Fibroblast of peridontal ligament (primary cell): ENCODE data around the gene TESMIN.

Experiments used
- DNase-seq: peaks from one replicate; pipeline ENCODE4 v3.0.0-alpha.2; 2010; ENCODE audit errors: extremely low read depth

The TESMIN gene

GRCh38 chr11:68711114-68711513, 40.2 kb downstream of the TESMIN start:
- DNase-seq = no peak

- DNase-seq = no peak
Measured at GRCh38 chr11:68710409-68710808, 40.9 kb downstream of the TESMIN start.

- no peak for DNase-seq
Measured at GRCh38 chr11:68709062-68709461, 42.3 kb downstream of the TESMIN start.

GRCh38 chr11:68707527-68707926, 43.8 kb downstream of the TESMIN start:
- no peak for DNase-seq

GRCh38 chr11:68704887-68705286, 46.4 kb downstream of the TESMIN start:
- DNase-seq = no peak

GRCh38 chr11:68698993-68699392, 52.3 kb downstream of the TESMIN start:
- no peak for DNase-seq

GRCh38 chr11:68695531-68695930, 55.8 kb downstream of the TESMIN start:
- DNase-seq = no peak

- DNase-seq = no peak
Measured at GRCh38 chr11:68694431-68695297, 56.7 kb downstream of the TESMIN start.

GRCh38 chr11:68693484-68693882, 57.8 kb downstream of the TESMIN start:
- DNase-seq = no peak

GRCh38 chr11:68692871-68693483, 58.3 kb downstream of the TESMIN start:
- DNase-seq = no peak

- no peak for DNase-seq
Measured at GRCh38 chr11:68692115-68692514, 59.2 kb downstream of the TESMIN start.

- no peak for DNase-seq
Measured at GRCh38 chr11:68691402-68691784, 59.9 kb downstream of the TESMIN start.

- no peak for DNase-seq
Measured at GRCh38 chr11:68690671-68691401, 60.5 kb downstream of the TESMIN start.

GRCh38 chr11:68689737-68690625, 61.3 kb downstream of the TESMIN start:
- DNase-seq = no peak

- DNase-seq = no peak
Measured at GRCh38 chr11:68688881-68689280, 62.4 kb downstream of the TESMIN start.

GRCh38 chr11:68687986-68688385, 63.3 kb downstream of the TESMIN start:
- DNase-seq = no peak

GRCh38 chr11:68687311-68687710, 64.0 kb downstream of the TESMIN start:
- DNase-seq = no peak

- no peak for DNase-seq
Measured at GRCh38 chr11:68686486-68686885, 64.8 kb downstream of the TESMIN start.

- DNase-seq = no peak
Measured at GRCh38 chr11:68685656-68686380, 65.5 kb downstream of the TESMIN start.

- DNase-seq = no peak
Measured at GRCh38 chr11:68684385-68685356, 66.6 kb downstream of the TESMIN start, which contains the start of gene GAL. GAL (plus strand) TSS chr11:68684544; CDS start chr11:68684924, 380 bp downstream.
